KOPT-K1 (cell line): ENCODE measurements around the gene FOXP2.
"Not testable (repeated sequence)": the region's sequence is repeated elsewhere in the genome, so short reads cannot be mapped to it uniquely, and the experiment has no call there.

Source experiments
- H3K27ac ChIP-seq: fragments of 200-600 bp; sonication (generic); 2 replicates; pipeline ENCODE4 v1.5.1; 2016; ENCODE audit warnings: antibody characterized with exemption, mild to moderate bottlenecking, low read depth, low read length; ENCODE audit not compliant: poor library complexity, severe bottlenecking
- H3K36me3 ChIP-seq: fragments of 200-600 bp; sonication (generic); 2 replicates; pipeline ENCODE4 v1.5.1; 2017; ENCODE audit warnings: antibody characterized with exemption, mild to moderate bottlenecking, low read length, moderate library complexity; ENCODE audit not compliant: insufficient read depth
- H3K9me3 ChIP-seq: fragments of 200-600 bp; sonication (generic); 2 replicates; pipeline ENCODE4 v1.5.1; 2017; ENCODE audit warnings: antibody characterized with exemption, low read length, mild to moderate bottlenecking; ENCODE audit not compliant: insufficient read depth, poor library complexity, severe bottlenecking

Gene FOXP2

DNA sequence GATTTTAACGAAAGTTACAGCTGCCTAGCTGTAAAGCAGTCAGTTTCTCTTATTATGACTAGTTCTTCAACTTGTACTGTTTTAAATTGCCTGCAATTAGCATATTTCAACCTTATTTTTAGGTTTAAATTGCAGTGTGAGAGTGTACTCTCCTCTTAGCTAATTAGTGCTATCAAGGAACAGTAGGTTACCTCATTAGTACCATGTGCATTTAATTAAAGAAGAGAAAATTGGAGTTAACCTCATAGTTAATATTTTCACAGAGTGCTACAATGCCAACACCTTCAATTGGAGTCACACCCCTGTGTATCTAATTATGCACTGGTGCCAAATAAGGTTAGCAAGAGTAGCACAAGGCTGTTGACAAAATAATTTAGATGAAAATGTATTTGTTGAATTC lies 154.6 kb downstream of the FOXP2 start:
- no peak overlapping the region for H3K27ac ChIP-seq
- H3K36me3 ChIP-seq, result no peaks in the 10 kb centered on the region
- no peaks in the 10 kb centered on the region for H3K9me3 ChIP-seq

GRCh38 chr7:114574384-114574783 lies 159.8 kb downstream of the FOXP2 start:
- H3K36me3 ChIP-seq, result no peaks in the 10 kb centered on the region
- H3K27ac ChIP-seq, result no peak overlapping the region
- no peaks in the 10 kb centered on the region for H3K9me3 ChIP-seq

GRCh38 chr7:114575098-114575497 lies 160.5 kb downstream of the FOXP2 start:
- H3K27ac ChIP-seq, result no peak overlapping the region
- no peaks in the 10 kb centered on the region for H3K36me3 ChIP-seq
- no peaks in the 10 kb centered on the region for H3K9me3 ChIP-seq

DNA sequence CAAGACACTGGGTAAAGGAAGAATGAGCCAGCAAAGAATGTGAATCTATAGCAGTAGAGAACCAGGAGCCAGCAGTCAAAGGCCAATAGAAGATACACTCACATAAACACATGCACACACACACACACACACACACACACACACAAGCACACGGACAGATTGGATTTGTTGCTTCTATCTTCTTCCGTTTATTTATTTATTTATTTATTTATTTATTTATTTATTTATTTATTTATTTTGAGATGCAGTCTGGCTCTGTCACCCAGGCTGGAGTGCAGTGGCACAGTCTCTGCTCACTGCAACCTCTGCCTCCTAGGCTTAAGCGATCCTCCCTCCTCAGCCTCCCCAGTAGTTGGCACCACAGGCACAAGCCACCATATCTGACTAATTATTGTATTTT lies 166.3 kb downstream of the FOXP2 start:
- H3K36me3 ChIP-seq, H3K9me3 ChIP-seq, H3K27ac ChIP-seq: not testable (repeated sequence)

DNA sequence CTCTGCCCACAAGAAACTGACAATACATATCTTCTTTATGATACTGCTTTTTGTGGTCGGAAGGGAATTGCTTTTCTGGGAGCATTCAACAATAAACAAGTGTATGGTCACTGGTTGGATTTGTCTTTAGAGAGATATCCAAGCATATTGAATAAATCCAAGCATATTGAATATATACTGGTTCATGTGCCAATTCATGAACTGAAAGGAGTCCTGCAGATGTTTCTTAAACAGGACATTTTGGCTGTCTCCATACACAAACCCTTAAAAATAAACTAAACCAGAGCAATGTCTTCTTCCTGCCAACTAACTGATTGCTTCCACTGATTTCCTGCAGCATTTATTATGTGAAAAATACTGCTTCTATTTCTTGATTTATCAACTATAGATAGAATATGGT lies 173.9 kb downstream of the FOXP2 start:
- no peak overlapping the region for H3K27ac ChIP-seq
- no peaks in the 10 kb centered on the region for H3K9me3 ChIP-seq
- no peaks in the 10 kb centered on the region for H3K36me3 ChIP-seq

- Histone ChIP-seq H3K36me3 (no peaks in the 10 kb centered on the region), H3K9me3 (no peaks in the 10 kb centered on the region), H3K27ac (no peak overlapping the region)
These were observed 174.8 kb downstream of the FOXP2 start for GRCh38 chr7:114589436-114589835.

DNA sequence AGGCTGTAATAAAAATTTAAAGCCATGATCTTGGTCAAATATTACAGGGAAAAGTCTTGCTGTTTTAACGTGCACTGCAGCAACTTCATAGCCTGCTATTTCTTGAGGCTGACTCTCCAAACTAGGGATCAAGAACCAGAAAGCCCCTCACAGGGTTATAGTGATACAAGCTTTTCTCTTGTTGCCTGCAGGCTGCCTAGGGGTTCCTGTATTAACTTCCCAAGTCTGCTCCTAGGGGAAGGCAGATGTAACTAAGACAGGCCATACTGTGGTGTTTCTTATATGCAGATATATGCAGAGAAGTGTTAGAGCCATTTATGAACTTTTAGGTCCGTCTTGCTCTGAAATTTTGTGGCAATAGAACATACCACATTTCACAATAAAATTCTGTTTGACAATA lies 175.7 kb downstream of the FOXP2 start:
- Histone ChIP-seq H3K9me3 (no peaks in the 10 kb centered on the region), H3K36me3 (no peaks in the 10 kb centered on the region), H3K27ac (no peak overlapping the region)

GRCh38 chr7:114598946-114599345 lies 184.3 kb downstream of the FOXP2 start:
- Histone ChIP-seq H3K9me3 (no peaks in the 10 kb centered on the region), H3K36me3 (no peaks in the 10 kb centered on the region)

DNA sequence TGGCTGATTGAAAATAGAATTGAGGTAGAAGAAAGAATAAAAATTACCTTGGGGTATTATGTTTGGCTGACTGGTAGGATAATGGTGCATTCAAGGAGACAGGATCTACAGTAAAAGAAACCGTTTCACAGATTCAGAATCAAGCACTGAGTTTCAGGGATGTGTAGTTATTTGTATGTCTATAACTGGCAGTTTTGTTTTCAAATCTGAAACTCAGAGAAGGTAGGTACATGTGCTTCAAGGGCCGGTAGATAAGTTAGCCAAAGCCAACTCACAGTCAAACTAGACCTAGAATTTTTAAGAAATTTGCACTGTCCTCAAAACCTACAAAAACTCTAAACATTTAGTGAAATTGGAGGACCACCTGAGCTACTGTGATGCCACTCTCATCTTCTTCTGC lies 191.5 kb downstream of the FOXP2 start:
- Histone ChIP-seq H3K9me3 (no peaks in the 10 kb centered on the region), H3K36me3 (no peaks in the 10 kb centered on the region), H3K27ac (no peak overlapping the region)

More at GRCh38 chr7:114598946-114599345, 184.3 kb downstream of the FOXP2 start:
- H3K27ac ChIP-seq, result no peak overlapping the region

DNA sequence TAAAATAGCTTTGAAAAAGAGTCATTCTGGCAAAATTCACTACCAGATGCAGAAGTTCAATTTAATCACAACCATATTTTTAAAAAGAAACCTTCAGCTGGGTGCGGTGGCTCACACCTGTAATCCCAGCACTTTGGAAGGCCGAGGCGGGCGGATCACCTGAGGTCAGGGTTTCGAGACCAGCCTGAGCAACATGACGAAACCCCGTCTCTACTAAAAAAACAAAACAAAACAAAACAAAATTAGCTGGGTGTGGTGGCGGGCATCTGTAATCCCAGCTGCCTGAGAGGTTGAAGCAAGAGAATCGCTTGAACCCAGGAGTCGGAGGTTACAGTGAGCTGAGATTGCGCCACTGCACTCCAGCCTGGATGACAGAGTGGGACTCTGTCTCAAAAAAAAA lies 194.2 kb downstream of the FOXP2 start:
- H3K9me3 ChIP-seq, H3K36me3 ChIP-seq, H3K27ac ChIP-seq: not testable (repeated sequence)

GRCh38 chr7:114620208-114620607 lies 205.6 kb downstream of the FOXP2 start:
- H3K27ac ChIP-seq, result no peak overlapping the region
- no peaks in the 10 kb centered on the region for H3K36me3 ChIP-seq
- H3K9me3 ChIP-seq, result no peaks in the 10 kb centered on the region

DNA sequence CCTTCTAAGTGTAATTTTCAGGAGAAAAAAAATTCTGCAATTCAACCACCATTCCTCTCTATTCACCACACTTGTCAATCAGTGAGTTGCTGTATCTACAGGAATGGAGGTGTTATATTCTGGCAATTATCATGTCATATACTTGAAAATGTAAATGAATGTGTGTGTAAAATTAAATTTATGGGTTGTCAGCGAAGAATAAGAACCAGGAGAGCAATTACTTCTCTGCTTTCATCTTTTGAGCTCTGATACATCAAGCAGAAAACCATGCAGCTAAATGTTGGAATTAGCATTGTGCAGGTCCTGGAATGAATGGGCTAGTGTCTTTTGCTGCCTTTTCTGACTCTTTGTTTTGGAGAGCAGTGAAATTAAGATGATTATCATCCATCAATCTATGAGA lies 207.6 kb downstream of the FOXP2 start:
- Histone ChIP-seq H3K27ac (no peak overlapping the region), H3K9me3 (no peaks in the 10 kb centered on the region)

DNA sequence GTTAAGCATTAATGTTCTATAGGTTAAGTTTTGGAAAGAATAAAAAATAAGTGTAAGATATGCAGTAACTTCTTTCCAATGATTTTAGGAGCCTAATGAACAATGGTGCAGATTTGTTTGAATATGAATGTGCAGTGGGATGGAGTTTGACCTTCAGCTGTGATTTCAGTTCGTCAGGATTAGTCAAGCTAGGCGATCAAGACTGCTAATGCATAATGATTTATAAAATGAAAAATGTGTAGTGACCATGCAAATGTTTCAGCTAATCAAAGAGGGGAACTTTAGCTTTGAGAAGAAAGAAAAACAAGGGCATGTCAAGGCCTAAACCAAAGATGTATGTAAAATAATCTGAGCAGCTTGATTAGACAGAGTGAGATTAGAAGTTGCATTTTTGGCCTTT lies 208.5 kb downstream of the FOXP2 start:
- Histone ChIP-seq H3K27ac (no peak overlapping the region), H3K9me3 (no peaks in the 10 kb centered on the region)

More for the DNA sequence above, 207.6 kb downstream of the FOXP2 start:
- H3K36me3 ChIP-seq, result no peaks in the 10 kb centered on the region

DNA sequence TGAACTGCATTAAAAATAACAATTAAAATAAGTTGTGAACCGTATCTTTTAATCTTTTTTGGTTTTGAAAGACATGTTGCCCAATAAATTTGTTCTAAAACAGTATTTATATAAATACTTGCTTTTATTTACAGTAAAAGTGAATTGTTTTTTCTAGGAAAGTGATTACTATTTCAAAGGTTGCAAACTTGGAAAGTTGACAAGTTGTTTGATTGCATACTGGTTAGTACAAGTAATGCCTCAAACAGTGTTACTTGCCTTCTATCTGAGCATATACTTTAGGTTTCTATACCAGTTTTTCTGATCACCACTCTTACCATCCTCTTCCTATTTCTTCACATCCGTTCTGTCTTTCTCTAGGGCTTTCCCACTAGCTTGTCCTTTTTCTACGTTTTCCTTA lies 212.6 kb downstream of the FOXP2 start:
- Histone ChIP-seq H3K27ac (no peak overlapping the region), H3K9me3 (no peaks in the 10 kb centered on the region), H3K36me3 (no peaks in the 10 kb centered on the region)

More for the DNA sequence above, 208.5 kb downstream of the FOXP2 start:
- H3K36me3 ChIP-seq, result no peaks in the 10 kb centered on the region

DNA sequence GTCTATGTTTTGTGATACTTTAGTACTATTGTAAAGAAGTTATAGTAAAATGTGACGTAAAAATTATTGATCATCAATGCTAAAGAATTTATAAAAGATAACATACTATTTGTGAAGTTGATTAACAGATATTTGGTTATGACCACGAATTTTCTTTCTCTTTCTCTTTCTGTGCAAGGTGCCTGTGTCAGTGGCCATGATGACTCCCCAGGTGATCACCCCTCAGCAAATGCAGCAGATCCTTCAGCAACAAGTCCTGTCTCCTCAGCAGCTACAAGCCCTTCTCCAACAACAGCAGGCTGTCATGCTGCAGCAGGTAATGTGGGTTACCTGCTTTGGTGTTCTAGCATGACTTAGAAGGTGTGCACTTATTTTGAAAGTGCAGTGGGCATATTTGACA lies 213.7 kb downstream of the FOXP2 start:
- H3K9me3 ChIP-seq, result no peaks in the 10 kb centered on the region
- no peaks in the 10 kb centered on the region for H3K36me3 ChIP-seq
- no peak overlapping the region for H3K27ac ChIP-seq

DNA sequence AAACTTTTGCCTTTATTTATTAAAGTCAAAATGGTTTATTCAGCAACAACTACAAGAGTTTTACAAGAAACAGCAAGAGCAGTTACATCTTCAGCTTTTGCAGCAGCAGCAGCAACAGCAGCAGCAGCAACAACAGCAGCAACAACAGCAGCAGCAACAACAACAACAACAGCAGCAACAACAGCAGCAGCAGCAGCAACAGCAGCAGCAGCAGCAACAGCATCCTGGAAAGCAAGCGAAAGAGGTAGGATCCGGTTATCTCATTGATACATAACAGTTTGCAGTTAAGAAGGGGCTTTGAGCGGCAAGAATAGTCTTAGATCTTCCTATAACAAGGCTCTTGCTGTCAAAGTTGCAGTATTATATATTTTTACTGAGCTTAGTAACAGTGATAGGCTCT lies 215.1 kb downstream of the FOXP2 start:
- H3K9me3 ChIP-seq, result no peaks in the 10 kb centered on the region
- H3K27ac ChIP-seq, result no peak overlapping the region
- H3K36me3 ChIP-seq, result no peaks in the 10 kb centered on the region
